GM12892 (cell line): ENCODE results near the gene HPS1.

Experiments
- POLR2A ChIP-seq: IDR thresholded peaks from 2 replicates; pipeline ENCODE4 v1.6.1; 2011; ENCODE audit warnings: low read depth, low read length, control low read depth
- POLR2AphosphoS5 ChIP-seq: IDR thresholded peaks from 2 replicates; pipeline ENCODE4 v1.6.1; 2011; ENCODE audit warnings: low read depth, low read length, control low read depth
- TAF1 ChIP-seq: IDR thresholded peaks from 2 replicates; pipeline ENCODE4 v1.6.1; 2011; ENCODE audit warnings: low read depth, mild to moderate bottlenecking, control low read depth, low read length, borderline replicate concordance

- TF ChIP-seq TAF1, result no peak
- no peak for TF ChIP-seq POLR2A
- TF ChIP-seq POLR2AphosphoS5, result no peak
These were observed 46.3 kb downstream of the HPS1 start for GRCh38 chr10:98400482-98400881.
